Measurements from ENCODE around the gene SGCD. TPM values are rescaled to one million over a fixed set of nuclear protein-coding genes. Genes with fewer than 3 reads are reported as not detected.

SGCD gene
- total and polyA plus RNA-seq, 9 of the 15 experiments (the other 6 are each of a cell fraction or from before 2014, with no cell fraction given) = not detected

DNA sequence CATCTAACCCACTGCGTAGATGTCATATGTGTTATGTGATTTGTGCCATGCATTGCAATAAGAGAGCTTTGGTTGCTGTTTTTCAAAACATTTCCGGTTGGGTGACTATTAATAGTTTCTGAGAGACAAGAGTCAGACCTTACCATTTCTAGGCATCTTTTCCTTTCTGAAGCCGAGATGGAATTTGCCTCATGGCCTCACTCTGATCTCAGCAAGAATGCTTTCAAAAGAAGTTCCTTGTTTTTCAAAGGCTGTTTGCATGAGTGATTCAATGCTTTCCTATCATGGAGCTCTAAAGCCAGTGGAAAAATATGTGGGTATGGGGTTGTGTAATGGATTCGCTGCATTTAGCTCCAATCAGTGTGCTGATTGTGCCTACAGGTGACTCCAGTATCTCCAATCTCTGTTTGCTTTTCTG lies 320.1 kb downstream of the SGCD start (continued):
- TF ChIP-seq, protein P1, sequence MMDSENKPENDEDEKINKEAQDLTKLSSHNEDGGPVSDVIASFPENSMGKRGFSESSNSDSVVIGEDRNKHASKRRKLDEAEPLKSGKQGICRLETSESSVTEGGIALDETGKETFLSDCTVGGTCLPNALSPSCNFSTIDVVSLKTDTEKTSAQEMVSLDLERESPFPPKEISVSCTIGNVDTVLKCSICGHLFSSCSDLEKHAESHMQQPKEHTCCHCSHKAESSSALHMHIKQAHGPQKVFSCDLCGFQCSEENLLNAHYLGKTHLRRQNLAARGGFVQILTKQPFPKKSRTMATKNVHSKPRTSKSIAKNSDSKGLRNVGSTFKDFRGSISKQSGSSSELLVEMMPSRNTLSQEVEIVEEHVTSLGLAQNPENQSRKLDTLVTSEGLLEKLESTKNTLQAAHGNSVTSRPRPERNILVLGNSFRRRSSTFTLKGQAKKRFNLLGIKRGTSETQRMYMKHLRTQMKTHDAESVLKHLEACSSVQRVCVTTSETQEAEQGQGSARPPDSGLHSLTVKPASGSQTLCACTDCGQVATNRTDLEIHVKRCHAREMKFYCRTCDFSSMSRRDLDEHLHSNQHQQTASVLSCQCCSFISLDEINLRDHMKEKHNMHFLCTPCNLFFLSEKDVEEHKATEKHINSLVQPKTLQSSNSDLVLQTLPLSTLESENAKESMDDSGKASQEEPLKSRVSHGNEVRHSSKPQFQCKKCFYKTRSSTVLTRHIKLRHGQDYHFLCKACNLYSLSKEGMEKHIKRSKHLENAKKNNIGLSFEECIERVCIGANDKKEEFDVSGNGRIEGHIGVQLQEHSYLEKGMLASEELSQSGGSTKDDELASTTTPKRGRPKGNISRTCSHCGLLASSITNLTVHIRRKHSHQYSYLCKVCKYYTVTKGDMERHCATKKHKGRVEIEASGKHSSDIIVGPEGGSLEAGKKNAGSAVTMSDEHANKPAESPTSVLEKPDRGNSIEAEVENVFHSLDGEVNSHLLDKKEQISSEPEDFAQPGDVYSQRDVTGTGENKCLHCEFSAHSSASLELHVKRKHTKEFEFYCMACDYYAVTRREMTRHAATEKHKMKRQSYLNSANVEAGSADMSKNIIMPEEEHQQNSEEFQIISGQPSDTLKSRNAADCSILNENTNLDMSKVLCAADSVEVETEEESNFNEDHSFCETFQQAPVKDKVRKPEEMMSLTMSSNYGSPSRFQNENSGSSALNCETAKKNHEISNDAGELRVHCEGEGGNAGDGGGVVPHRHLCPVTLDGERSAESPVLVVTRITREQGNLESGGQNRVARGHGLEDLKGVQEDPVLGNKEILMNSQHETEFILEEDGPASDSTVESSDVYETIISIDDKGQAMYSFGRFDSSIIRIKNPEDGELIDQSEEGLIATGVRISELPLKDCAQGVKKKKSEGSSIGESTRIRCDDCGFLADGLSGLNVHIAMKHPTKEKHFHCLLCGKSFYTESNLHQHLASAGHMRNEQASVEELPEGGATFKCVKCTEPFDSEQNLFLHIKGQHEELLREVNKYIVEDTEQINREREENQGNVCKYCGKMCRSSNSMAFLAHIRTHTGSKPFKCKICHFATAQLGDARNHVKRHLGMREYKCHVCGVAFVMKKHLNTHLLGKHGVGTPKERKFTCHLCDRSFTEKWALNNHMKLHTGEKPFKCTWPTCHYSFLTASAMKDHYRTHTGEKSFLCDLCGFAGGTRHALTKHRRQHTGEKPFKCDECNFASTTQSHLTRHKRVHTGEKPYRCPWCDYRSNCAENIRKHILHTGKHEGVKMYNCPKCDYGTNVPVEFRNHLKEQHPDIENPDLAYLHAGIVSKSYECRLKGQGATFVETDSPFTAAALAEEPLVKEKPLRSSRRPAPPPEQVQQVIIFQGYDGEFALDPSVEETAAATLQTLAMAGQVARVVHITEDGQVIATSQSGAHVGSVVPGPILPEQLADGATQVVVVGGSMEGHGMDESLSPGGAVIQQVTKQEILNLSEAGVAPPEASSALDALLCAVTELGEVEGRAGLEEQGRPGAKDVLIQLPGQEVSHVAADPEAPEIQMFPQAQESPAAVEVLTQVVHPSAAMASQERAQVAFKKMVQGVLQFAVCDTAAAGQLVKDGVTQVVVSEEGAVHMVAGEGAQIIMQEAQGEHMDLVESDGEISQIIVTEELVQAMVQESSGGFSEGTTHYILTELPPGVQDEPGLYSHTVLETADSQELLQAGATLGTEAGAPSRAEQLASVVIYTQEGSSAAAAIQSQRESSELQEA (IDR thresholded peaks at IDR 0.05; ENCODE audit: low read depth) = no peak

DNA sequence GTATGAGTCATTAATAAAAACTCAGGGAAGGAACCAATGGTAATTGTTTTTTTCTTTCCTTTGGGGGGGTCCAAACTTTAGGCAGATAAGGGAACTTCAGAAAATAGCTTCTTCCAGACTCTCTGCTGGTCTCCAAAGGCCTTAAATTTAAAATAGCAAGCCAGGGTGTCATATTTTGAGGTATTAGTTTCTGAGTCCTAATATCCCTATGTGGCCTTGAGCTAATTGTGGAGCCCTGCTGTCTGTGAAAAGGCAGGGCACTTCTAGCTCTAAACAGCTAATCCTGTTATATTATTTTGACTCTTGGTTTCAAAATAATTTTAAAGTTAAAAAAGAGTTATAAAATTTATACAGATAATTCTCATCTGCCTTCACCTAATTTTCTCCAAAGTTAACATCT lies 327.5 kb downstream of the SGCD start:
- Histone ChIP-seq H3K9me1 (ENCODE audit: control insufficient read depth, insufficient read depth, low read length) (no peaks in the 10 kb centered on the region), H3K79me2 (ENCODE audit: control insufficient read depth, insufficient read depth, low read length) (no peaks in the 10 kb centered on the region), H3K4me3 (no peak overlapping the region), H3K9me3 (replicated peaks; ENCODE audit: control insufficient read depth, insufficient read depth, low read depth, low read length) (no peaks in the 10 kb centered on the region), H3K27me3 (ENCODE audit: control insufficient read depth in 2 of 2, insufficient read depth in 2 of 2, low read length in 2 of 2) (no peaks in the 10 kb centered on the region), H3K9ac (ENCODE audit: insufficient read depth in 1 of 2, low read depth in 2 of 2, low read length in 2 of 2) (no peak overlapping the region), H2AFZ (ENCODE audit: low read depth, low read length) (no peak overlapping the region), H3K4me1 (replicated peaks in 1 of 2; ENCODE audit: control insufficient read depth in 2 of 2, insufficient read depth in 2 of 2, low read length in 2 of 2) (no peaks in the 10 kb centered on the region), H4K20me1 (replicated peaks; ENCODE audit: control insufficient read depth, insufficient read depth, low read length) (no peaks in the 10 kb centered on the region), H3K36me3 (ENCODE audit: control insufficient read depth, insufficient read depth, low read length) (no peaks in the 10 kb centered on the region), H3K4me2 (ENCODE audit: insufficient read depth, low read length) (no peak overlapping the region), H3K27ac (ENCODE audit: extremely low read depth, low read depth, low read length) (no peak overlapping the region)
- CTCF ChIA-PET (ENCODE audit: low intra/inter-chr PET ratio) = no interaction called here
- in situ Hi-C loops (cut with MboI) = no loop called here
- BruUV-seq (replicated peaks) = no TSS peak
- DNase-seq (ENCODE audit: extremely low read depth in 1 of 4, low spot score in 3 of 4) = no peak
- FAIRE-seq = no peak
- intact Hi-C loops (cut with micrococcal nuclease) = no loop called here
- no peak for ATAC-seq
- POLR2A ChIA-PET = no interaction called here
- TF ChIP-seq, protein P2, sequence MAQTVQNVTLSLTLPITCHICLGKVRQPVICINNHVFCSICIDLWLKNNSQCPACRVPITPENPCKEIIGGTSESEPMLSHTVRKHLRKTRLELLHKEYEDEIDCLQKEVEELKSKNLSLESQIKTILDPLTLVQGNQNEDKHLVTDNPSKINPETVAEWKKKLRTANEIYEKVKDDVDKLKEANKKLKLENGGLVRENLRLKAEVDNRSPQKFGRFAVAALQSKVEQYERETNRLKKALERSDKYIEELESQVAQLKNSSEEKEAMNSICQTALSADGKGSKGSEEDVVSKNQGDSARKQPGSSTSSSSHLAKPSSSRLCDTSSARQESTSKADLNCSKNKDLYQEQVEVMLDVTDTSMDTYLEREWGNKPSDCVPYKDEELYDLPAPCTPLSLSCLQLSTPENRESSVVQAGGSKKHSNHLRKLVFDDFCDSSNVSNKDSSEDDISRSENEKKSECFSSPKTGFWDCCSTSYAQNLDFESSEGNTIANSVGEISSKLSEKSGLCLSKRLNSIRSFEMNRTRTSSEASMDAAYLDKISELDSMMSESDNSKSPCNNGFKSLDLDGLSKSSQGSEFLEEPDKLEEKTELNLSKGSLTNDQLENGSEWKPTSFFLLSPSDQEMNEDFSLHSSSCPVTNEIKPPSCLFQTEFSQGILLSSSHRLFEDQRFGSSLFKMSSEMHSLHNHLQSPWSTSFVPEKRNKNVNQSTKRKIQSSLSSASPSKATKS (CRISPR knock-in tag; IDR thresholded peaks at IDR 0.05) = no peak
- no peak for TF ChIP-seq ZNF324 (CRISPR knock-in tag; IDR thresholded peaks at IDR 0.05)
- no peak for TF ChIP-seq HDAC8 (tag; IDR thresholded peaks at IDR 0.05)
- TF ChIP-seq SMAD1 (IDR thresholded peaks at IDR 0.05; ENCODE audit: low read depth, low read length, partially characterized antibody) = no peak
- TF ChIP-seq ZNF76 (CRISPR knock-in tag; IDR thresholded peaks at IDR 0.05; ENCODE audit: borderline replicate concordance) = no peak
- TF ChIP-seq ZKSCAN1 (IDR thresholded peaks at IDR 0.05; ENCODE audit: low read depth, low read length) = no peak
- TF ChIP-seq PHF21A (IDR thresholded peaks at IDR 0.05; ENCODE audit: borderline replicate concordance, low read depth) = no peak
- TF ChIP-seq FOXP1 (CRISPR knock-in tag; IDR thresholded peaks at IDR 0.05) = no peak
- no peak for TF ChIP-seq ZFPM2 (CRISPR knock-in tag; IDR thresholded peaks at IDR 0.05)
- TF ChIP-seq HDAC2 (IDR thresholded peaks at IDR 0.05) = no peak
- no peak for TF ChIP-seq SRSF7 (optimal IDR thresholded peaks at IDR 0.05; ENCODE audit: low read depth, low read length)
- TF ChIP-seq ASH1L (IDR thresholded peaks at IDR 0.05; ENCODE audit: borderline replicate concordance, low read depth, partially characterized antibody) = no peak
- TF ChIP-seq JUNB (CRISPR knock-in tag; conservative IDR thresholded peaks at IDR 0.05) = no peak
